ENCODE data around the gene CACNA1I.
A peak's percentile ranks its signal among the peaks of the same experiment; 100 is the strongest.

The CACNA1I gene

DNA sequence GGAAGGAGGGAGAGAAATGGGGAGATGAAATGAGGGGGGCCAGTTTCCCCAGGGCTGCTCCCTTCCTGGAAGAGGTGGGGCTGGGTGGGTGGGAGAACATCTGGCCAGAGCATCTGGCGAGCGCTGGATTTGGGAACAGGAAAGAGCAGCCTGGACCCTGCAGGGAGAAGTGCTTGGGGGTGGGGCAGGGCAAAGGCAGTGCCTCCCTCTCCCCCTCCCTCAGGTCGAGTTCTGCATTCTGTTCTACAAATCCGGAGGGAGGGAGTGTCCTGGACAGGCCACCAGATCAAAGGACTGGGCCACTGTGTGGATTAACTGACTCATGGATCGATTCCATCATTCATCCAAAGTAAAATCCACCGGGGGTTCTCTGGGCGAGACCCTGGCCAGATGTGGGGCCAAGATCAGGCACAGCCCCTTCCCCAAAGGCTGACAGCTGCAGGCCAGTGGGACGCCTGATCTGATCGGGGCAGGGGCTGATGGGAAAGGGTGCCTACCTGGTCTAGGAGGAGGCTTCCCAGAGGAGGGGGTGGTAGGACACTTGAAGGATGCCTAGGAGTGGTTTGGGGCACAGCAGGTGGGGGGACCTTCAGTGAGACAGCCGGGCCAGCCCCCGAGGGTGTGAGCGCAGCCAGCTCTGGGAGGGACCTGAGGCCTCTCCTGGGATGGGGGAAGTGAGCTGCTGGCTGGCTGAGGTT, 57.5 kb downstream of the CACNA1I start:
- no peak for TF ChIP-seq ZNF501 (tag by site-specific recombination; IDR thresholded peaks at IDR 0.05)
- no peak for TF ChIP-seq ZSCAN30 (tag by site-specific recombination; IDR thresholded peaks at IDR 0.05)
- ChIA-PET CTCF (interaction anchor here (0.6 kb wide), 1 partner anchor 364 kb away, joined by 3 read pairs; no protein-coding TSS in a partner anchor), POLR2A (no interaction called here)
- no peaks in the 10 kb centered on the region for H3K4me1 ChIP-seq (ENCODE audit: control insufficient read depth, insufficient read depth, low read length)
- H3K9me3 ChIP-seq (ENCODE audit: control insufficient read depth, insufficient read depth, low read depth, low read length): no peaks in the 10 kb centered on the region
- no peaks in the 10 kb centered on the region for H3K36me3 ChIP-seq (ENCODE audit: control insufficient read depth in 2 of 2, insufficient read depth in 1 of 2, low read length in 2 of 2)
- H3K27ac ChIP-seq (ENCODE audit: extremely low read depth, low read depth, low read length): no peak overlapping the region
- H3K4me3 ChIP-seq (ENCODE audit: low read depth, low read length): no peak overlapping the region

DNA sequence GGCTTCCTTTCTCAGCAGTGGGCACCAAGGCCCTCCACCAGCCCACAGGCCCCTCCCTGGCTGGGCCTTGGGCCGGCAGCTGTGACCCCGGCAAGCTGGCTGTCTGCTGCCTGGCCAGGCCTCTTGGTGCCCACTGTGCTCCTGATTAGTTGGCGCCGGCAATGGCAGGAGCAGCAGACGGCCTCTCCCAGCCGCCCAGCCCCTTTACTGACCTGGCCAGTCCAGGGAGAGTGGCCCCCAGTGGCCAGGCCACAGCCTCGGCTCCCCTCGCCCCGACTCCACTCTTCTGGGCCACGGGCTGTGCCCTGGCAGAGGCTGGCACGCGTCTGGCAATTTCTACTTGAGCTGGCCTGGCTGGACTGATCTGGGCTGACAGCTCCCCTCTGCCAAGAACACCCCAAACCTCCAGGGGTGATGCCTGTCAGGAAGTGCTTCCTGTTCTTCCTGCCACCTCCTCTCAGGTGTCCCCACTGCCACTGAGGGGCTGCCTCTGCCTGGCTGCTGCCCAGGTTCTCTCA, 58.1 kb downstream of the CACNA1I start:
- ChIA-PET CTCF (no interaction called here), POLR2A (no interaction called here)
- Histone ChIP-seq H3K36me3 (ENCODE audit: control insufficient read depth in 2 of 2, insufficient read depth in 1 of 2, low read length in 2 of 2) (no peaks in the 10 kb centered on the region), H3K4me1 (ENCODE audit: control insufficient read depth, insufficient read depth, low read length) (no peaks in the 10 kb centered on the region), H3K4me3 (ENCODE audit: low read depth, low read length) (no peak overlapping the region), H3K9me3 (ENCODE audit: control insufficient read depth, insufficient read depth, low read depth, low read length) (no peaks in the 10 kb centered on the region), H3K27ac (ENCODE audit: extremely low read depth, low read depth, low read length) (no peak overlapping the region)
- TF ChIP-seq OVOL3 (tag by site-specific recombination; IDR thresholded peaks at IDR 0.05) (no peak), ZNF112 (tag by site-specific recombination; IDR thresholded peaks at IDR 0.05) (no peak), ZFP3 (tag by site-specific recombination; IDR thresholded peaks at IDR 0.05; ENCODE audit: low read depth) (no peak), ZNF623 (tag by site-specific recombination; IDR thresholded peaks at IDR 0.05) (no peak), ZNF394 (tag by site-specific recombination; IDR thresholded peaks at IDR 0.05; ENCODE audit: borderline replicate concordance) (no peak), MYNN (tag by site-specific recombination; IDR thresholded peaks at IDR 0.05; ENCODE audit: borderline replicate concordance) (no peak), ZNF24 (tag by site-specific recombination; IDR thresholded peaks at IDR 0.05) (no peak), ZNF37A (tag by site-specific recombination; IDR thresholded peaks at IDR 0.05) (no peak), PRDM1 (tag by site-specific recombination; IDR thresholded peaks at IDR 0.05) (no peak), ZNF560 (tag by site-specific recombination; IDR thresholded peaks at IDR 0.05; ENCODE audit: borderline replicate concordance) (no peak), ZNF707 (tag by site-specific recombination; IDR thresholded peaks at IDR 0.05) (no peak), WT1 (tag by site-specific recombination; IDR thresholded peaks at IDR 0.05) (no peak), SP2 (tag by site-specific recombination; IDR thresholded peaks at IDR 0.05) (no peak), YY1 (tag by site-specific recombination; IDR thresholded peaks at IDR 0.05) (no peak), ZNF274 (IDR thresholded peaks at IDR 0.05; ENCODE audit: low read length) (no peak), ZNF274 (tag by site-specific recombination; IDR thresholded peaks at IDR 0.05; ENCODE audit: borderline replicate concordance) (no peak)
- TF ChIP-seq, protein P1, sequence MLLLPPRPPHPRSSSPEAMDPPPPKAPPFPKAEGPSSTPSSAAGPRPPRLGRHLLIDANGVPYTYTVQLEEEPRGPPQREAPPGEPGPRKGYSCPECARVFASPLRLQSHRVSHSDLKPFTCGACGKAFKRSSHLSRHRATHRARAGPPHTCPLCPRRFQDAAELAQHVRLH (tag by site-specific recombination; IDR thresholded peaks at IDR 0.05): no peak

GRCh38 chr22:39629851-39630250, 59.3 kb downstream of the CACNA1I start:
- ChIA-PET CTCF (interaction anchor here (1.5 kb wide), 1 partner anchor 93 kb away, joined by 3 read pairs; no protein-coding TSS in a partner anchor), POLR2A (no interaction called here)
- Histone ChIP-seq H3K4me3 (ENCODE audit: low read depth, low read length) (no peak overlapping the region), H3K9me3 (ENCODE audit: control insufficient read depth, insufficient read depth, low read depth, low read length) (no peaks in the 10 kb centered on the region), H3K27ac (ENCODE audit: extremely low read depth, low read depth, low read length) (no peak overlapping the region), H3K36me3 (ENCODE audit: control insufficient read depth in 2 of 2, insufficient read depth in 1 of 2, low read length in 2 of 2) (no peaks in the 10 kb centered on the region), H3K4me1 (ENCODE audit: control insufficient read depth, insufficient read depth, low read length) (no peaks in the 10 kb centered on the region)
- TF ChIP-seq ZNF341 (tag by site-specific recombination; IDR thresholded peaks at IDR 0.05; ENCODE audit: low read depth) (0 out of 2 replicates have a peak, but pooled peaks have one; percentile 32), REST (tag by site-specific recombination; IDR thresholded peaks at IDR 0.05) (no peak)

Measured in HEK293 (cell line).